ENCODE results near the gene YDJC. TPM values are rescaled to one million over a fixed set of nuclear protein-coding genes. Genes with fewer than 3 reads are reported as not detected.

The YDJC gene
- total and polyA plus RNA-seq, 2 donors (not counting 1 experiment from before 2014, with no cell fraction given) = 48.8 to 82.8 TPM

GRCh38 chr22:21643533-21644357, 13.9 kb upstream of the YDJC start:
- TF ChIP-seq CTCF (IDR thresholded peaks at IDR 0.05) (no peak), EZH2 (IDR thresholded peaks at IDR 0.05; ENCODE audit: borderline replicate concordance, insufficient read depth, low read depth, low read length, poor library complexity, severe bottlenecking) (no peak)
- intact Hi-C loops (cut with micrococcal nuclease) = loop anchor here (5.0 kb wide), 1 partner anchor 641 kb away; the partner anchor contains the start of gene THAP7
- ATAC-seq (ENCODE audit: low read depth) (no peak), DNase-seq (no peak)
- Mint-ChIP-seq H3K27ac (peak overlapping the region; percentile 1), H3K4me3 (peak overlapping the region; percentile 82), H3K9me3 (ENCODE audit: insufficient read depth) (no peaks in the 10 kb centered on the region), H3K27me3 (no peaks in the 10 kb centered on the region), H3K4me1 (peaks cover 26% of the 10 kb centered on the region)
- H3K36me3 ChIP-seq (replicated peaks in 1 of 2; ENCODE audit: control extremely low read depth in 1 of 2, control insufficient read depth in 1 of 2, extremely low read depth in 1 of 2, insufficient read depth in 2 of 2, low read length in 1 of 2) = peaks cover 0 to 8% of the 10 kb centered on the region in 2 experiments
- H3K27me3 ChIP-seq (replicated peaks in 1 of 4; ENCODE audit: control extremely low read depth in 1 of 4, control insufficient read depth in 3 of 4, insufficient read depth in 4 of 4, low read length in 3 of 4) = no peaks in the 10 kb centered on the region
- ChIA-PET CTCF (interaction anchor here (1.2 to 7.9 kb wide), 5 partner anchors 8 to 88 kb away, joined by 3 to 168 read pairs (median 5); partner anchors contain the start of genes CCDC116 and YDJC), POLR2A (interaction anchor here (1.3 kb wide), 1 partner anchor 8 kb away, joined by 7 read pairs; no protein-coding TSS in a partner anchor)
- H3K79me2 ChIP-seq (ENCODE audit: control insufficient read depth, insufficient read depth, low read length) = peaks cover 14% of the 10 kb centered on the region
- no peak overlapping the region for H3K9ac ChIP-seq (ENCODE audit: low read length)
- H2AFZ ChIP-seq (ENCODE audit: insufficient read depth, low read depth, low read length, poor library complexity, severe bottlenecking) = peak overlapping the region; percentile 99
- H3K9me3 ChIP-seq (ENCODE audit: control extremely low read depth in 1 of 3, control insufficient read depth in 2 of 3, insufficient read depth in 1 of 3, low read length in 2 of 3) = peaks cover 0 to 3% (median 0%) of the 10 kb centered on the region in 3 donors
- peak overlapping the region; percentile 100 for H3K4me2 ChIP-seq (replicated peaks; ENCODE audit: low read depth, low read length, poor library complexity, severe bottlenecking)
- H3K27ac ChIP-seq (ENCODE audit: low read length in 2 of 2) = no peak overlapping the region
- peaks cover 12 to 29% of the 10 kb centered on the region in 2 donors for H3K4me1 ChIP-seq (ENCODE audit: control insufficient read depth in 2 of 2, insufficient read depth in 2 of 2, low read length in 2 of 2)
- 93% methylated on average over 16 of the region's 22 CpGs for WGBS (ENCODE audit: insufficient coverage)
- H3K4me3 ChIP-seq (ENCODE audit: control extremely low read depth in 1 of 5, extremely low read depth in 1 of 5, insufficient read depth in 1 of 5, low read depth in 2 of 5, low read length in 4 of 5) = no peak overlapping the region
- peaks cover 16% of the 10 kb centered on the region for H4K20me1 ChIP-seq (ENCODE audit: control insufficient read depth, insufficient read depth, low read length, poor library complexity, severe bottlenecking)
